Right lung (tissue), 5 donors: Measurements from ENCODE around the gene TP73. TPM values are rescaled to one million over a fixed set of nuclear protein-coding genes. Genes with fewer than 3 reads are reported as not detected.

Experiments
- DNase-seq, 2 donors: peaks; one replicate each; pipeline ENCODE4 v3.0.0-alpha.2; 2013
- polyA plus RNA-seq, 5 donors: library from polyadenylated mRNA; unstranded; fragments of 120-200 nt; gene quantifications; one replicate each; pipeline versions ENCODE4 v1.2.1 to v1.2.3, GENCODE V29; 2013; ENCODE audit warnings: inconsistent platforms in 1 of 5, low replicate concordance in 1 of 5; ENCODE audit not compliant: insufficient read length in 5 of 5, insufficient read depth in 1 of 5

The TP73 gene
- polyA plus RNA-seq, 5 donors, result 1.5 to 3.3 (median 2.1) TPM

- DNase-seq, result no peak
These were observed 109.1 kb downstream of the TP73 start for GRCh38 chr1:3761296-3762010.

GRCh38 chr1:3762151-3762872 lies 110.0 kb downstream of the TP73 start:
- DNase-seq, result no peak

GRCh38 chr1:3762873-3763228 lies 110.5 kb downstream of the TP73 start:
- DNase-seq, result no peak

DNA sequence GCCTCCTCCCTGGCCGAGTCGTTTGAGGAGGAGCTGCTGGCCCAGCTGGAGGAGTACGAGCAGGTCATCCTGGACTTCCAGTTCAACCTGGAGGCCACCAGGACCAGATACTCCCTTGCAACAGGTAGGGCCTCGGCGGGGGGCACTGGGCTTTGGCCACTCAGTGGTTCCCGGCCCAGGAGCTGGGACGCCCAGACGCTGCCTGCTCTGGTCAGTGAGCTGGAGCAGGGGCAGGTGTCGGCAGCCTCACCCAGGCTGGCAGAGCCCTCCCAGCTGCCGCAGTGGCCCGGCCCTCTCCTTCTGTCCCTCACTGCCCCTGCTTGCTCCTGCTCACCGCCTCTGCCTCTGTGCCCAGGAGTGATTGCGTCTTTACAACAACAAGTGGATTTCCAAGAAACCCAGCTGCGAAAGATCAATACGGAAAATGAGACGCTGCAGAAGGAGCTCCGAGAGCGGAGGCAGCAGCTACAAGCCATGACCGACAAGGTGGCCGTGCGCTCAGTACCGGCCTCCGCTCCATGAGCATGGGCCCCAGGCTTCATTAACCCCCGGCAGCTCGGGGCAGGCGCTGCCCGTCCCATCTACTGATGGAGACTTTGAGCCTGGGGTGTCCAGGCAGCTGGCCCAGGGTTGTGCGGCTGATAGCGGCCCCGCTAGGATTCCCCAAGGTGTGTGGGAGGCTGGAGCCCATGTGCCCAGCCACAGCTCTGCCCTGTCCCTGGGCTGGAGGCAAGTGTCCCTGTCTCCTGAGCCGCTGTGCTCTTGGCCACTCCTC lies 111.2 kb downstream of the TP73 start:
- no peak for DNase-seq

DNA sequence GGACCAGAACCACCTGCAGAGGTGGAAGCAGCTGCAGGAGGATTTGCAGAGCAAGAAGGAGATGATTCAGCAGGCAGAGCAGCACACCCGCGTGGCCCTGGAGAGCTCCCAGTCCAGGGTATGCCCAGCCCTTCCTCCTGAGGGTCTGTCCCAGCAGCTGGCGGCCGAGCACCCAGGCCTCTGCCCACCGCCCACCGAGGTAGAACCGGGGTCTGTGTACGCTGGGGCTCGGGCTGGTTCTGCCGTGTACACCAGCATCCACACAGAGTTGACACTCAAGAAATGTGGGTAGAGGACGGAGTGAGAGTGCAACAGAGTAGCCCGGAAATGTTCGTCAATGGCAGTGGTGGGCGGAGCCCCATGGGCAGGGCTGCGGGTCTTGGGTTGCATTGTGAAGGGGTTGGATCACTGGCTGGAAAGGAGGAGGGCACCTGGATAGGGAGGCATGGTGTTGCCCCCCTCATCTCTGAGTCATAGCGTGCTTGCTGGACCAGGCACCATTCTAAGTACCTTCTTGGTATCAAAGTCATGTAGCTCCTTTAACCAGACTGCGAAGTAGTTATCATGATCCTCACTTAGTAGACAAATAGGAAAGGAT lies 115.1 kb downstream of the TP73 start:
- DNase-seq, result no peak

DNA sequence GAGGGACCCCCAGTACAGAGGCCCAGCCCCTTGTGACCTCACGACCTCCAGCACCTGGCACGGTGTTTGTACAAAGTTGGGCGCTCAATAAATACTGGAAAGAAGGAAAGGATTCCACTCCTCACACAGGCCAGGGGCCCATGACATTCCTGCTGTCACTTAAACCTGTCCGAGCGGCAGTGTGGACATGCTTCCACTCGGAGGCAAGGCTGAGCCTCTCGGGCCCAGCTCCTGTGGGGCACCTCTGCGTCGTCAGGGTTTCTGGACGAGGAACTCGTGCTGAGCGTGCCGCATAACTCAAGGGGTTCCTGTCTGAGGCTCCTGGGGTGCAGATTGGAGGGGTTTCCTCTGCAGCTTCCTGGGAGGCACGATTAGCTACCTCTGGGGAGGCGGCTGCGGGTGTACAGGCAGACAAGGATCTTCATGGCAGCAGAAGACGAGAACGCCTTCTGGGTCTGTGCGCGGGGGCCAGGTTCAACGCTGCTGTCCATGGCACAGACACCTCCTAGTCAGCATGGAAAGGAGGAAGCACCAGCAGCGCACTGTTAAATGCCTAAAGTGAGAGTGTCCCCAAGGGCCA lies 116.6 kb downstream of the TP73 start:
- DNase-seq, result no peak

GRCh38 chr1:3770047-3770765 lies 117.9 kb downstream of the TP73 start:
- DNase-seq, result no peak

DNA sequence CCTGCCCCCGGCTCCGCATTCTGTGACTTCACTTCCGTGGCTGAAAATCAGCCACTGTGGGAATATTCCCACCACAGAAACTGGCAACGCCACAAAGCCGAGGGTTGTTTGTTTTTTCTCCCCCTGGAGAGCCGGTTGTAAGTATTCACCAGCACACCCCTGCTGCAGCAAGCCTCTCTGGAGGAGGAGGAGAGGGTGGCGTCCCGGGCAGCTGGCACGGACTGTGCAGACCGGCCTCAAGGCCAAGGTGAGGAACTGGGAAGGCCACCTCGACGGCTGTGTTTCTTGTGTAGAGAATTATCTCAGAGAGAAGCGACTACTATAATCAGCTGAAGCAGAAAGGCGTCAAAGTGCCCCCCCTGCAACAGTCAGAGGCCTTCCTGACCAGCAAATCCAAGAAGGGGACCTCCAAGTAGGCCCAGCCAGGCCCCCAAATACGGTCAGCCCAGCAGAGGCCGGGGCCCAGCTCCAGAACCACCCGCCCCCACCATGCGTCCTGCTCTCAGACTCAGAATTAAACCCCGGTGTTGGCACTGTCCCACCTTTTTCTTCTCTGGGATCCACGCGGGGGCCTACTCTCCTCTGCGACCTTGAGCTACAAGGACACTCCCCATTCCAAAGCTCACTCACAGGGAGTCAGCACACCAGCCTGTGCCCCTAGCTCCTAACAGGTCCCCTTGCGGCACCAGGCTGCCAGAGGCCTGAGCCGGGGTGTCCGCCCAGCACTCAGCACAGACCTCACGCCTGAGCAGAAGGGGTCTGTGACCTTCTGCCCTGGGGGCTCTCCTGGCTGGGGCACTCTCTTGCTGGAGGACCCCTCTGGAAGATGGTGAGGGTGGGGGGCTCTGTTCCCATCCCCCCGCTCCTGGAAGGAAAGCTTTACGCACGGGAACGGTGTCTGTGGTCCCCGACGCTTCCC lies 119.1 kb downstream of the TP73 start:
- no peak for DNase-seq

DNA sequence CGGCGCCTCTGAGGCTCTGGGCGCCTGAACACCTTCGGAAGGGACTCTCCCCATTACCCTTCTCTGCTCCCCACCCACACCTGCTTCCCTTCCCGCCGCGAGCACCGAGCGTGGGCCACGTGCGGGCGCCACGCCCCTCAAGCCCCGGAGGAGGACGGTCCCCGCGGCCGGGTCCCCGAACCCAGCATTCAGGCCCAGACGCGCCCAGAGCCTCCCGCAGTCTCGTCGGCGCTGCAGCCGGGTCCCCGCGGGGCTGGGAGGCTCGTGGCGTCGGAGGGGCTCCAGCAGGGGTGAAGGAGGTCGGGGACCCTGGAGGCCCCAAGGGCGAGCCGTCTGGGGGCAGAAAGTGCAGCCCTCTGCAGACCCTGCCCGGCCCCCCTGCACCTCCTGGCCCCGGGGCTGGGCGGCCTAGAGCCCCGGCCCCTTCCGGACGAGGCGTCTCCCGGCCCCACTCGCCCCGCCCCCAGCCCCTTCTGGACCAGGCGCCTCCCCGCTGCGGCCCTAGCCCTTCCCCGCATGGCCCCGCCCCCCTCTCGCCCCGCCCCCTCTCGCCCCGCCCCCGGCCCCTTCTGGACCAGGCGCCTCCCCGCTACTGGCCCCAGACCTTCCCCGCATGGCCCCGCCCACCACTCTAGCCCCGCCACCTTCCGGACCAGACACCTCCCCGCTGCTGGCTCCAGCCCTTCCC lies 119.9 kb downstream of the TP73 start:
- DNase-seq, result peak; percentile 78 to 82

- DNase-seq, result no peak
These were observed 120.6 kb downstream of the TP73 start, which contains the start of gene SMIM1 for GRCh38 chr1:3772715-3773571. SMIM1 (plus strand) TSS chr1:3772749; CDS start chr1:3775374, 2,625 bp downstream.

GRCh38 chr1:3773572-3774275 lies 121.4 kb downstream of the TP73 start:
- DNase-seq, result no peak

GRCh38 chr1:3774276-3774945 lies 122.1 kb downstream of the TP73 start:
- no peak for DNase-seq

DNA sequence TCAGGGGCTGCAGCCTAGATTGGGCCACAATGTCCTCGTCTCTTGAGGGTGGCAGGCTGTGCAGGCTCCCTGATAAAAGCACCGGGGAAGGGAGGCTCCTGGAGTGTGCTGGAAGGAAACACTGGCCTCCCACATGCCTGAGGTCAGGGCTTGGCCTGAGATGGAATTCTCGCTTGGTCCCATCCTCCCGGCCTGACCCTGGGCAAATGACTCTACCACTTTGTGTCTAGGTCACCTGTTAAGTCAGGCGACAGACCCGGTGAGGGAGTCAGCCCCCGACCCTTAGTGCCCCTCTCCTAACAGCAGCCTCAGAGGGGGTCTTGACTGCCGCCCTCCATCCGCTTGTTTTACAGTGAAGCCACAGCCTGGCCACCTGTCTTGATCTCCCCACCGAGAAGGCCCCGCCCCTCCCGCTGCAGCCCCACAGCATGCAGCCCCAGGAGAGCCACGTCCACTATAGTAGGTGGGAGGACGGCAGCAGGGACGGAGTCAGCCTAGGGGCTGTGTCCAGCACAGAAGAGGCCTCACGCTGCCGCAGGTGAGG lies 122.7 kb downstream of the TP73 start:
- DNase-seq, result no peak

- DNase-seq, result peak; percentile 20 to 33
These were observed 123.3 kb downstream of the TP73 start for GRCh38 chr1:3775490-3776230.

DNA sequence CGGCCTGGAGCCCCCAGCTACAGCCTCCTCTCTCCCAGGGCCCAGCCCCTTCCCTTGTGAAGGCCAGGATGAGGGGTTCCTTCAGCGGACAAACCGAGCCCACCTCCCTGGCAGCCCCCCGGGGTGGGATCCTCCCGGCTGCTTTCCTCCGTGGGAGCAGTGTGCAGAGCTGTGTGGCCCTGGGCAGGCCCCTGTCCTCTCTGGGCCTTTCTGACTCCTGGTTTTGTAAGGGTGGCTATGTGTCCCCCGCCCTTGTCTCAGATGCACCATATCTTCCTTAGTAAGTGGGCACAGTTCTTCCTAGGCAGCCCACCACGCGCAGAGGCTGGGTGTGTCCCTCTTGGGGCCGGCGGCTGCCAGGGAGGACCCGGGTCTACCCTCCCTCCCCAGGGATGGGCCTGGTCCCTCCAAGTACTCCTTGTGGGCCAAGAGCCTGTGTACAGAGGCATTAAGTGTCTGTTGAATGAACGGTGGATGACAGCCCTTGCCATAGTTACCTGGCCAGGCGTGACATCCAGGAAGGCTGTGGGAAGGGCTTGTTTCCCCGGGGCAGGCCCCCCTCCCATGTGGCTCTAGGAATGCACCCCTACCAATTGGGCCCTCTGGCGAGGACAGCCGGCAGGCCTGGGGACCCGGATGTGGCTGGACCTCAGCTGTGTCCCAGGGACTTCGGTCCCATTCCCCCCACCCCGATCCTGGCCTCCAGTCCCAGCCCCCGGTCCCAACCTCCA lies 124.1 kb downstream of the TP73 start:
- no peak for DNase-seq
